Measurements from ENCODE around the gene MARCHF10. TPM values are rescaled to one million over a fixed set of nuclear protein-coding genes. Genes with fewer than 3 reads are reported as not detected.

MARCHF10 gene
- total RNA-seq, 2 experiments from 2014 or later, result not detected

- H3K79me2 ChIP-seq (ENCODE audit: insufficient read depth, low read depth, low read length), result no peaks in the 10 kb centered on the region
- H4K20me1 ChIP-seq (ENCODE audit: insufficient read depth, low read length), result no peaks in the 10 kb centered on the region
- H3K9me3 ChIP-seq (ENCODE audit: low read length), result no peaks in the 10 kb centered on the region
- no peak overlapping the region for H2AFZ ChIP-seq (ENCODE audit: low read length)
- H3K4me3 ChIP-seq (ENCODE audit: low read depth, low read length, poor library complexity, severe bottlenecking), result no peak overlapping the region
- no TSS peak for BruUV-seq (replicated peaks)
- CTCF ChIA-PET (ENCODE audit: unreplicated experiment), result no interaction called here
- no peak for TF ChIP-seq EZH2phosphoT487 (IDR thresholded peaks at IDR 0.05; ENCODE audit: borderline replicate concordance, low read depth, low read length)
- TF ChIP-seq CTCF (conservative IDR thresholded peaks at IDR 0.05; ENCODE audit: low read length), result no peak
- POLR2A ChIA-PET, result interaction anchor here (0.7 kb wide), 2 partner anchors 22 to 757 kb away, joined by 3 to 4 read pairs; no protein-coding TSS in a partner anchor
- H3K4me2 ChIP-seq (ENCODE audit: low read length), result no peak overlapping the region
- no peaks in the 10 kb centered on the region for H3K36me3 ChIP-seq (ENCODE audit: insufficient read depth, low read length)
- H3K27ac ChIP-seq (ENCODE audit: low read depth, low read length, poor library complexity, severe bottlenecking), result no peak overlapping the region
- H3K9me2 ChIP-seq (ENCODE audit: insufficient read depth, low read length), result no peaks in the 10 kb centered on the region
- DNase-seq (ENCODE audit: low spot score), result no peak
- intact Hi-C loops (cut with micrococcal nuclease; ENCODE audit: unreplicated experiment), result no loop called here
- H3K4me1 ChIP-seq (ENCODE audit: insufficient read depth, low read length, poor library complexity, severe bottlenecking), result no peaks in the 10 kb centered on the region
Measured at GRCh38 chr17:62661337-62661736, 146.8 kb downstream of the MARCHF10 start.

GRCh38 chr17:62660629-62661118, 147.4 kb downstream of the MARCHF10 start:
- no peak for DNase-seq (ENCODE audit: low spot score)
- H2AFZ ChIP-seq (ENCODE audit: low read length), result no peak overlapping the region
- no peaks in the 10 kb centered on the region for H3K9me2 ChIP-seq (ENCODE audit: insufficient read depth, low read length)
- intact Hi-C loops (cut with micrococcal nuclease; ENCODE audit: unreplicated experiment), result no loop called here
- no peak overlapping the region for H3K4me3 ChIP-seq (ENCODE audit: low read depth, low read length, poor library complexity, severe bottlenecking)
- TF ChIP-seq EZH2phosphoT487 (IDR thresholded peaks at IDR 0.05; ENCODE audit: borderline replicate concordance, low read depth, low read length) (no peak), CTCF (conservative IDR thresholded peaks at IDR 0.05; ENCODE audit: low read length) (no peak)
- no peaks in the 10 kb centered on the region for H4K20me1 ChIP-seq (ENCODE audit: insufficient read depth, low read length)
- no peaks in the 10 kb centered on the region for H3K4me1 ChIP-seq (ENCODE audit: insufficient read depth, low read length, poor library complexity, severe bottlenecking)
- ChIA-PET CTCF (ENCODE audit: unreplicated experiment) (no interaction called here), POLR2A (interaction anchor here (0.7 kb wide), 1 partner anchor 758 kb away, joined by 4 read pairs; no protein-coding TSS in a partner anchor)
- no peaks in the 10 kb centered on the region for H3K9me3 ChIP-seq (ENCODE audit: low read length)
- BruUV-seq (replicated peaks), result no TSS peak
- no peak overlapping the region for H3K27ac ChIP-seq (ENCODE audit: low read depth, low read length, poor library complexity, severe bottlenecking)
- no peaks in the 10 kb centered on the region for H3K79me2 ChIP-seq (ENCODE audit: insufficient read depth, low read depth, low read length)
- no peaks in the 10 kb centered on the region for H3K36me3 ChIP-seq (ENCODE audit: insufficient read depth, low read length)
- H3K4me2 ChIP-seq (ENCODE audit: low read length), result no peak overlapping the region

DNA sequence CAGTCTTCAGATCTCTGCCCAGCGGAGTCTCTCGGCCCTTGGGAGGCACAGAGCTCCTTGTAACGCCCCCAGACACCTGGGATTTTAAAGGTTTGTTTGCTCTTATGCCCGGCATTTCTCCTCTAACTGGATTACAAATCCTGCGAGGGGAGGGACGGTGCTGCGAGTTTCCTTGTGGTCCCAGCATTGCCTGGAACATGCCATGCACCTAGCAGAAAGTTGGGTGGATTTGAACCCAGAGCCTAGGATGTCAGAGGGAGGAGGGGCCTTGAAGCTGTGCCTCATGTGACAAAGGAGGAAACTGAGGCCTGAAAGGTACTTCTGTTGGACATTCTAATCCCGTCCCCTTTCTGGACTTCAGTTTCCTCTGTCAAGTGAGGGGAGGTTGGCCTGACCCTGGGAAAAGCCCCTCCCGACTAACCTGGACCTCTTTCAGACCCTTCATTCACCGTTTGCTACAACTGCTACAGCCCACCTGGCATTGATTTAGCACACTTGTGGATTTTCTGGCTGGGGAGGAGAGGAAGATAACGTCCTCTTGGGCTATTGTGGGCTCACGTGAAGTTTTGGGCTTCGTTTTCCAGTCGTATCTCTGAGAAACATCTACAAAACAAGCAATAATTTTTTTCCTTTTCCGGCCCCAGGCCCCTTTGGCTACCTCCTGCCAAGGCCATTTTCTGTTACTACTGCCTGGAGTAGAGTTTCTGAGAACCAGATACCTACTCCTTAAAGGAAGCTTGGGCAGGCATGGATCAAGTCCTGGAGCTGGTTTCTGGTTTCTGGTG, 149.8 kb downstream of the MARCHF10 start:
- no peak overlapping the region for H2AFZ ChIP-seq (ENCODE audit: low read length)
- no peaks in the 10 kb centered on the region for H3K4me1 ChIP-seq (ENCODE audit: insufficient read depth, low read length, poor library complexity, severe bottlenecking)
- POLR2A ChIA-PET, result no interaction called here
- no peak for DNase-seq (ENCODE audit: low spot score)
- no peak overlapping the region for H3K4me2 ChIP-seq (ENCODE audit: low read length)
- TF ChIP-seq CTCF (conservative IDR thresholded peaks at IDR 0.05; ENCODE audit: low read length) (no peak), EZH2phosphoT487 (IDR thresholded peaks at IDR 0.05; ENCODE audit: borderline replicate concordance, low read depth, low read length) (no peak)
- no peaks in the 10 kb centered on the region for H3K79me2 ChIP-seq (ENCODE audit: insufficient read depth, low read depth, low read length)
- H3K36me3 ChIP-seq (ENCODE audit: insufficient read depth, low read length), result no peaks in the 10 kb centered on the region
- no peaks in the 10 kb centered on the region for H3K9me2 ChIP-seq (ENCODE audit: insufficient read depth, low read length)
- no peak overlapping the region for H3K4me3 ChIP-seq (ENCODE audit: low read depth, low read length, poor library complexity, severe bottlenecking)
- H3K27ac ChIP-seq (ENCODE audit: low read depth, low read length, poor library complexity, severe bottlenecking), result no peak overlapping the region
- H4K20me1 ChIP-seq (ENCODE audit: insufficient read depth, low read length), result no peaks in the 10 kb centered on the region
- CTCF ChIA-PET (ENCODE audit: unreplicated experiment), result no interaction called here
- BruUV-seq (replicated peaks), result no TSS peak
- intact Hi-C loops (cut with micrococcal nuclease; ENCODE audit: unreplicated experiment), result no loop called here
- H3K9me3 ChIP-seq (ENCODE audit: low read length), result no peaks in the 10 kb centered on the region
